ENCODE results near the gene MAP1LC3C.

MAP1LC3C gene

GRCh38 chr1:241962153-241962552, 36.7 kb downstream of the MAP1LC3C start:
- no peak for DNase-seq (ENCODE audit: extremely low read depth, insufficient read length)
- TF ChIP-seq CTCF (IDR thresholded peaks at IDR 0.05; ENCODE audit: insufficient read depth, low read length, poor library complexity, severe bottlenecking) = no peak
- no peak overlapping the region for H3K4me3 ChIP-seq (replicated peaks; ENCODE audit: low read depth, low read length)
- no peaks in the 10 kb centered on the region for H3K27me3 ChIP-seq (replicated peaks; ENCODE audit: control insufficient read depth, insufficient read depth, low read length)
- H3K36me3 ChIP-seq (ENCODE audit: control insufficient read depth, insufficient read depth, low read length) = no peaks in the 10 kb centered on the region

DNA sequence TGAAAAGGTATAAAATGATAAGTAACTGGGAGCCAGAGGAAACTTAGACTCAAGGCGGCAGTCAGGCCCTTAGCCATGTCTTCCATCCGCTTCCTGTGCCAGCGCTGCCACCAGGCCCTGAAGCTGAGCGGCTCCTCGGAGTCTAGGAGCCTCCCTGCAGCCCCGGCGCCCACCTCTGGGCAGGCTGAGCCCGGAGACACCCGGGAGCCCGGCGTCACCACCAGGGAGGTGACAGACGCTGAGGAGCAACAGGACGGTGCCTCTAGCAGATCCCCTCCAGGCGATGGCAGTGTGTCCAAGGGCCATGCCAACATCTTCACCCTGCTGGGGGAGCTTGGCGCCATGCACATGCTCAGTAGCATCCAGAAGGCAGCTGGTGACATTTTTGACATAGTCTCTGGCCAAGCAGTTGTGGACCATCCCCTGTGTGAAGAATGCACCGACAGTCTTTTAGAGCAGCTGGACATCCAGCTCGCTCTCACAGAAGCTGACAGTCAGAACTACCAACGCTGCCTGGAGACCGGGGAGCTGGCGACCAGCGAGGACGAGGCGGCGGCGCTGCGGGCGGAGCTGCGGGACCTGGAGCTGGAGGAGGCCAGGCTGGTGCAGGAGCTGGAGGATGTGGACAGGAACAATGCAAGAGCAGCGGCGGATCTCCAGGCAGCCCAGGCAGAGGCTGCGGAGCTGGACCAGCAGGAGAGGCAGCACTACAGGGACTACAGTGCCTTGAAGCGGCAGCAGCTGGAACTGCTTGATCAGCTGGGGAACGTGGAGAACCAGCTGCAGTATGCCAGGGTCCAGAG, 41.0 kb downstream of the MAP1LC3C start, which contains the start of gene BECN2:
BECN2 (plus strand) TSS at position 76 of the 803 bp plus-strand sequence; CDS start at position 76, 0 bp downstream.
- no peak for DNase-seq (ENCODE audit: extremely low read depth, insufficient read length)
- Histone ChIP-seq H3K27me3 (replicated peaks; ENCODE audit: control insufficient read depth, insufficient read depth, low read length) (no peaks in the 10 kb centered on the region), H3K36me3 (ENCODE audit: control insufficient read depth, insufficient read depth, low read length) (no peaks in the 10 kb centered on the region), H3K4me3 (replicated peaks; ENCODE audit: low read depth, low read length) (no peak within 1 kb of the TSS)
- no peak for TF ChIP-seq CTCF (IDR thresholded peaks at IDR 0.05; ENCODE audit: insufficient read depth, low read length, poor library complexity, severe bottlenecking)

GRCh38 chr1:241950390-241950789, 48.5 kb downstream of the MAP1LC3C start:
- no peak for DNase-seq (ENCODE audit: extremely low read depth, insufficient read length)
- H3K27me3 ChIP-seq (replicated peaks; ENCODE audit: control insufficient read depth, insufficient read depth, low read length) = no peaks in the 10 kb centered on the region
- H3K4me3 ChIP-seq (replicated peaks; ENCODE audit: low read depth, low read length) = no peak overlapping the region
- no peak for TF ChIP-seq CTCF (IDR thresholded peaks at IDR 0.05; ENCODE audit: insufficient read depth, low read length, poor library complexity, severe bottlenecking)
- no peaks in the 10 kb centered on the region for H3K36me3 ChIP-seq (ENCODE audit: control insufficient read depth, insufficient read depth, low read length)

GRCh38 chr1:241947354-241947753, 51.5 kb downstream of the MAP1LC3C start:
- no peaks in the 10 kb centered on the region for H3K36me3 ChIP-seq (ENCODE audit: control insufficient read depth, insufficient read depth, low read length)
- H3K27me3 ChIP-seq (replicated peaks; ENCODE audit: control insufficient read depth, insufficient read depth, low read length) = no peaks in the 10 kb centered on the region
- no peak for TF ChIP-seq CTCF (IDR thresholded peaks at IDR 0.05; ENCODE audit: insufficient read depth, low read length, poor library complexity, severe bottlenecking)
- H3K4me3 ChIP-seq (replicated peaks; ENCODE audit: low read depth, low read length) = no peak overlapping the region
- DNase-seq (ENCODE audit: extremely low read depth, insufficient read length) = no peak
